ENCODE results near the gene FAAP100. TPM values are rescaled to one million over a fixed set of nuclear protein-coding genes. Genes with fewer than 3 reads are reported as not detected.

FAAP100 gene
- total RNA-seq, 4 donors from 2014 or later, result 26.2 to 90.5 (median 37.4) TPM

DNA sequence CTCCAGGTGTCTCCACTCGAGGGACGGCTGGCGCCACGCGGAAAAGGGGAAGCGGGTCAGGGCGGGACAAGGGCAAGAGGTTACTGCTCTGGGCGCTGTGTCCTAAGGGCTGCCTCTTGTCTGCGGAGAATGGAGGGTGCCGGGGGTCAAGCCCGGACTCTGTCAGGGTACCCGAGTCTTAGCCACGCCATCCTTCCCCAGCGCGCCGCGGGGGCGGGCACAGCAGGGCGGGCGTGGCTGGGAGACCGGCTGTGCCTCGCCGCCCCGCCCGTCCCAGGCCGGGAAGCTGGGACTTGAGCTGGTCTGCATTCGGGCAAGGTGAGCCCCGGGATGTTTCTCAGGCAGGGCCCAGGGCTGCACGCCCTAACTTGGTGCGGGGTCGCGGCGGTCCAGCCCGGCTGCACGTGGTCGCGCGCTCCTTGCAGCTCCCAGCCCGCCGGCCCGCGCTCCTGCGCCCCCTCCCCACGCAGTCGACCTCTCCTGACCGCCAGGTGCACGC, 33.3 kb downstream of the FAAP100 start:
- peak; percentile 78 for DNase-seq
- in situ Hi-C loops (cut with MboI; ENCODE audit: low pct_ligation_motif_present in 1 of 4, low pct_unique_long_range_greater_than_20kb in 1 of 4, low sequenced_read_pairs in 3 of 4), result no loop called here

DNA sequence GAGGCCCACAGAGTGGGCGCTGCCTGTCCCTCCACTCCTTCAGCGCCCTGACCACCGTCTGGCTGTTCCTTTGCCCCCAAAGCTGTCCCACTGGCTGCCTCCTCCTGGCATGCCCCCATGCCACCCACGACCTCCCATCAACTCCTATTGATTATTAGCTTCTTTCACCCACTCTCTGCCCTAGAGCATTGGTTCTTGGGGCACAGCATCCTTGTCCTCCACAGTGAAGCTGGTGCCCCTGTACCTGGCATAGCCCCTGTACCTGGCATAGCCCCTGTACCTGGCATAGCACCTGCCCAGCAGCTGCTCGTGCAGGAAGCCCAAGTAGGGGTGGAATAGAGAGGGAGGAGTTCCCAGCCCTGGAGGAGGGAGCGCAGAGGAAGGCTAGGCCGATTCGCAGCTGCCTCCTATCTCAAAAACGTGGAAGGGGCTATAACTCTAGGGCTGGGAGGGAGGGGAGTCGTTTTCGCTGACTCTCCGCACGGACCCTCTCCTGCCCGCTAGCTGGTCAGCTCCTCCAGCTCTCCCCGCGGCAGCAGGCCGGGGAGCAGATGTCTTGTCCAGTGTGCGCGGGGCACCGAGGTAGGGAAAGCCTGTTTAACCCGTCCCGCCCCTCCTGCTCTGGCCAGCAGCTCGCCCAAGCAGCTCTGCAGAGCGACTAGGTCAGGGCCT, 33.9 kb downstream of the FAAP100 start:
- in situ Hi-C loops (cut with MboI; ENCODE audit: low pct_ligation_motif_present in 1 of 4, low pct_unique_long_range_greater_than_20kb in 1 of 4, low sequenced_read_pairs in 3 of 4), result no loop called here
- peak overlapping the region in 3 of 4 donors; percentile 46 to 60 (median 55) for H3K4me3 ChIP-seq
- peak; percentile 33 for DNase-seq
- peaks cover 7% of the 10 kb centered on the region for H3K27me3 ChIP-seq
- peaks cover 43 to 53% (median 48%) of the 10 kb centered on the region in 4 donors for H3K4me1 ChIP-seq
- TF ChIP-seq CTCF (IDR thresholded peaks at IDR 0.05), result no peak
- intact Hi-C loops (cut with DNase I; ENCODE audit: low total_unique reads), result no loop called here
- H3K36me3 ChIP-seq, result no peaks in the 10 kb centered on the region
- WGBS, 2 donors (ENCODE audit: low coverage in 1 of 2), result 17% methylated on average over 24 of the region's 24 CpGs; no CpG with 5 or more reads in 1 of the 2 donors
- H3K9me3 ChIP-seq, result no peaks in the 10 kb centered on the region
- peak overlapping the region; percentile 99 to 100 (median 100) for H3K27ac ChIP-seq

More for the DNA sequence above, 33.3 kb downstream of the FAAP100 start:
- H3K27me3 ChIP-seq, result peaks cover 13% of the 10 kb centered on the region
- peak overlapping the region; percentile 41 to 60 (median 50) for H3K4me3 ChIP-seq
- no peaks in the 10 kb centered on the region for H3K36me3 ChIP-seq
- no peak for TF ChIP-seq EP300 (IDR thresholded peaks at IDR 0.05; ENCODE audit: low read depth)
- TF ChIP-seq POLR2AphosphoS5 (IDR thresholded peaks at IDR 0.05), result peak; percentile 24 to 63 (median 60)
- no peak for TF ChIP-seq CTCF (IDR thresholded peaks at IDR 0.05)
- peak; percentile 58 for TF ChIP-seq POLR2A (IDR thresholded peaks at IDR 0.05)
- intact Hi-C loops (cut with DNase I; ENCODE audit: low total_unique reads), result no loop called here
- H3K9me3 ChIP-seq, result no peaks in the 10 kb centered on the region
- peak overlapping the region; percentile 99 to 100 (median 100) for H3K27ac ChIP-seq
- whole genome bisulfite sequencing, 2 donors (ENCODE audit: low coverage in 1 of 2), result 3% methylated on average over 8 of the region's 47 CpGs; no CpG with 5 or more reads in 1 of the 2 donors
- peaks cover 43 to 56% (median 50%) of the 10 kb centered on the region in 4 donors for H3K4me1 ChIP-seq

DNA sequence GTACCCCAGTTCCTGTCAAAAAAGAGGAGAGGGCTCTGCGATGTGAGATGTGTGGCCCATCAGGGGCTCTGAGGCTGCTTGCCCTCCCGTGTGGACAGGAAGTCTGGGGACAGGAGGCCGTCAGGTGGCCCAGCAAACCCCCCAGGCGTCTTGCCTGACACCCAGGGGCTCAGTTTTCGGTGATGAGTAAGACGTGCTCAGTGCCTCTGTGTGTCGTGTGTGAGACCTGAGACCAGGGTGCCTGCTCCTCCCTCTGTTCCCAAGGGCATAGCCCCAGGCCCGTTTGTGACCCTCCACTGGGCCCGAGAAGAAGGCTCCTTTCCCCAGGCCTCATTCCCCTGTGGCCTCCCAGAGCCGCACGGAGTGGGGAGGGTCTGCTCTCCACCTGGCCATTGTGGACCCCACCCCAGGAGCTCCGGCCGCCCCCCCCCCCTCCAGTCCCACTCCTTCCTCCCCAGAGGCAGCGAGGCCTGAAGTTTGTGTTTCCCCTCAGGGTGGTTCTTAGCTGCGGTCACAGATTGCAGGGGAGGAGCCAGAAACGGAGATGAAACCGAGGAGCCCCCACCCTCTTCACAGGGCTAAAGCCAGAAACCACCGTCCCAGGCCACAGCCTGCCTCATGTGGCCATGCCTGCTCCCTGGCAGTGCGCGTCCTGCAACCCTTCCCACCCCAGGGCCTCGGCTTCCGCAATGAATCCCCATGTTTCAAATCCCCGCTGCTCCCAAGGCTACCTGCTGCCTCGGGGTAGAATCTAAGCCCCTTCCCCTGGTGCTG, 34.6 kb downstream of the FAAP100 start:
- peak overlapping the region; percentile 99 to 100 (median 100) for H3K27ac ChIP-seq
- intact Hi-C loops (cut with DNase I; ENCODE audit: low total_unique reads), result no loop called here
- peaks cover 1% of the 10 kb centered on the region for H3K27me3 ChIP-seq
- DNase-seq, result peak; percentile 67
- WGBS, 2 donors (ENCODE audit: low coverage in 1 of 2), result 58 to 80% methylated on average over 3 to 22 of the region's 24 CpGs
- peak overlapping the region in 2 of 4 donors; percentile 82 to 87 for H3K4me3 ChIP-seq
- H3K4me1 ChIP-seq, result peaks cover 43 to 53% (median 48%) of the 10 kb centered on the region in 4 donors
- TF ChIP-seq POLR2A (IDR thresholded peaks at IDR 0.05), result no peak
- no peak for TF ChIP-seq EP300 (IDR thresholded peaks at IDR 0.05; ENCODE audit: low read depth)
- no peak for TF ChIP-seq CTCF (IDR thresholded peaks at IDR 0.05)
- TF ChIP-seq POLR2AphosphoS5 (IDR thresholded peaks at IDR 0.05), result no peak
- H3K36me3 ChIP-seq, result no peaks in the 10 kb centered on the region
- in situ Hi-C loops (cut with MboI; ENCODE audit: low pct_ligation_motif_present in 1 of 4, low pct_unique_long_range_greater_than_20kb in 1 of 4, low sequenced_read_pairs in 3 of 4), result no loop called here
- H3K9me3 ChIP-seq, result no peaks in the 10 kb centered on the region

DNA sequence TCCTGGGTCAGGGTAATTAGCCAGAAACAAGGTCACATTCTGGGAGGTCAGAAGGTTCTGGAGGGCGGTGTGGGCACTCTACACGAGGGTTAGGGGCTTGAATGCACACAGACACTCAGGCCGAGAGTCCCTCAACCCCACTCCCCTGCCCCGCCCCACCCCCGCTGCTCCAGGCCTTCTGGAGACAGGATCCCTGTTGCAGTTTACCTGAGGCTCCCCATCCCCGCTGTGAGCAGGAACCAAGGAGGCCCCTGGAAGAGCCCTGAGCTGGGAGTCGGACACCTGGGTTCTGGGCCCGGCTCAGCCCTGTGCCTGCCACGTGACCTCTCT, 35.2 kb downstream of the FAAP100 start:
- intact Hi-C loops (cut with DNase I; ENCODE audit: low total_unique reads), result no loop called here
- H3K36me3 ChIP-seq, result peaks cover 0 to 3% (median under 1%) of the 10 kb centered on the region in 4 donors
- 70% methylated on average over 9 of the region's 9 CpGs; no CpG with 5 or more reads in 1 of the 2 donors for WGBS, 2 donors (ENCODE audit: low coverage in 1 of 2)
- H3K27ac ChIP-seq, result peak overlapping the region; percentile 99 to 100 (median 100)
- H3K9me3 ChIP-seq, result no peaks in the 10 kb centered on the region
- H3K4me3 ChIP-seq, result peak overlapping the region in 2 of 4 donors; percentile 82 to 87
- TF ChIP-seq CTCF (IDR thresholded peaks at IDR 0.05) (no peak), EP300 (IDR thresholded peaks at IDR 0.05; ENCODE audit: low read depth) (no peak), POLR2A (IDR thresholded peaks at IDR 0.05) (no peak), POLR2AphosphoS5 (IDR thresholded peaks at IDR 0.05) (no peak)
- no peak for DNase-seq
- in situ Hi-C loops (cut with MboI; ENCODE audit: low pct_ligation_motif_present in 1 of 4, low pct_unique_long_range_greater_than_20kb in 1 of 4, low sequenced_read_pairs in 3 of 4), result no loop called here
- peaks cover 43 to 53% (median 48%) of the 10 kb centered on the region in 4 donors for H3K4me1 ChIP-seq
- H3K27me3 ChIP-seq, result no peaks in the 10 kb centered on the region
